CD4-positive, alpha-beta T cell treated with Interleukin-4 for 4 hours (primary cell): ENCODE results near the gene METAP1.
"Not testable (repeated sequence)": the region's sequence is repeated elsewhere in the genome, so short reads cannot be mapped to it uniquely, and the experiment has no call there.

ENCODE experiments used
- DNase-seq: peaks from one replicate; pipeline ENCODE4 v3.0.0-alpha.2; 2020

METAP1 gene

DNA sequence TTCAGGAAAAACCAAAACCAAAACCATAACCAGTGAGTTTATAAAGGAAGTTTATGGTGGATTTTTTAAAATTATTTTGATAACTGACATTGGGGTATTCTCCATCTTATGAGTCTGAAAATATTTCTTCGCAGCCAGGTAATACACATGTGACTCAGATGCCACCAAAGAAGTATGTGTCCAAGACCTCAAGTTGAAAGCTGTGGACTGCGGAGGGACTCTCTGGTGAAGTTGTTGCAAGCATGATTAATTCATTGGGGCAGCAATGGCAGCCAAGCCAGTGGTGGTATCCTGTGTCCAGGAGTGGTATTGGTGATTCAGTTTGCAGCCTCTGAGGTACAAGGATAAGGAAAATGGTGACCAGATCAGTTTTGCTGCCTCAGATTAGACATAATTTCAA lies 107.1 kb downstream of the METAP1 start:
- no peak for DNase-seq

DNA sequence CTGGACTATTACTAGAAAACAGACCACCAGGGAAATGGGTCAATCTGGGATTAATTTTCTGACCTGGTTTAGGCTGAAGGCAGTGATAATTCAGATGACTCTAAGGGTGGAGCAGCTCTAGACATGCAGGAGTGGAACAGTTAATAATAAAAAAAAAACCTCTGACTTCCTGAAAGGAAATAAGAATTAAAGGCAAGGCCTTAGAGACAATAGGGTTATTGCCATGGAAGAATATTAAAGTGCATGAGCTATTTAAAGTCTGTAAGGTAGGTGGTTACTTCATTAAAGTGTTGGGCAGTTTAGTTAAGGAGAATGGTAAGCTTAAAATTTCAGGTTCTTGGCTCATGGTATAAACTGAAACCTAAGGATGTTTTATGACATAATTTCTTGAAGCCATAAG lies 107.6 kb downstream of the METAP1 start:
- DNase-seq = no peak

DNA sequence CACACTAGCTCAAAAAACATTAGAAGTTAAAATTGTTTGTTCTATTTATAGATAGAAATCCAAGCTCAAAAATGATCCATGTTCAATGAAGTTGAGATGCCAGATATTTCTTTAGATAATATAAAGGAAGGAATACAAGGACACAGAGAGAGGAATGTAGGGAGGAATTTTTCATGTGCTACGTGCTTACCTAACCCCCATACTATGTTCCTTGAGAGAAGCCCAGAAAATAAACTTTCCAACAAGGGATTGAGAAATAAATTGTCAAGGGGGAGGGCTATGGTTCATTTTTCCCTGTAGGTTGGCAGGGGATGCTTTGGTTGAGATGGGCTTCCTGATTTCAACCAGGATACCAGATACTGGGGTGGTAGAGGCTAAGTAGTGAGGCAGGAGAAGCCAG lies 108.6 kb downstream of the METAP1 start:
- no peak for DNase-seq

DNA sequence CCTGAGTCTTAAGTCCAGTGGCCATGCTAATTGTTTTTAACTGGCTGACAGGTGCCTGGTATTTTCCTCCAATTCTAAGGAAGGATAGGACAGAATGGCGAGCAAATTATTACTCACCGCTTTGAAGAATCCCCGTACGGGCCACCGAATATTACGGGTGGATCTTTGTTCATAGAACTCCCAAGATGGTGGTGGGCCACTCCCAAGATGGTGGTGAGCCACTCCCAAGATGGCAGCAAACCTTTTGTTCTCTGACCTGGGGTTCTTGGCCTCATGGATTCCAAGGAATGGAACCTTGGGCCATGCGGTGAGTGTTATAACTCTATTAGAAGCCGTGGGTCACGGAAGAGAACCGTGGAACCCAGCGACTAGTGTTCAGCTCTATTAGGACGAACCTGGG lies 113.8 kb downstream of the METAP1 start:
- DNase-seq = not testable (repeated sequence)
